GM12865 (cell line): Measurements from ENCODE around the gene SLC25A21.

Experiments
- DNase-seq: peaks from one replicate; pipeline ENCODE4 v3.0.0; 2010; ENCODE audit warnings: low read depth
- H3K4me3 ChIP-seq: 2 replicates; pipeline ENCODE4 v1.5.1; 2011; ENCODE audit warnings: mild to moderate bottlenecking, low read depth, low read length, control low read depth
- CTCF ChIP-seq: IDR thresholded peaks from 2 replicates; pipeline ENCODE4 v1.5.1; 2011; ENCODE audit warnings: low read length, control low read depth, low read depth, inconsistent platforms; ENCODE audit not compliant: insufficient read depth; ENCODE audit errors: missing control alignments

Gene SLC25A21

GRCh38 chr14:36676236-36676635 lies 496.2 kb downstream of the SLC25A21 start:
- no peak for TF ChIP-seq CTCF
- DNase-seq: no peak
- H3K4me3 ChIP-seq: no peak overlapping the region

- DNase-seq: no peak
- no peak for TF ChIP-seq CTCF
- no peak overlapping the region for H3K4me3 ChIP-seq
These were observed 496.8 kb downstream of the SLC25A21 start for GRCh38 chr14:36675581-36675980.

GRCh38 chr14:36674659-36675058 lies 497.7 kb downstream of the SLC25A21 start:
- no peak for DNase-seq
- H3K4me3 ChIP-seq: no peak overlapping the region
- no peak for TF ChIP-seq CTCF

- no peak overlapping the region for H3K4me3 ChIP-seq
- no peak for TF ChIP-seq CTCF
- DNase-seq: no peak
These were observed 500.3 kb downstream of the SLC25A21 start for GRCh38 chr14:36672095-36672494.

GRCh38 chr14:36671149-36671548 lies 501.3 kb downstream of the SLC25A21 start:
- no peak for DNase-seq
- H3K4me3 ChIP-seq: no peak overlapping the region
- TF ChIP-seq CTCF: no peak

GRCh38 chr14:36667679-36668078 lies 504.7 kb downstream of the SLC25A21 start:
- DNase-seq: no peak
- no peak overlapping the region for H3K4me3 ChIP-seq
- TF ChIP-seq CTCF: no peak

- TF ChIP-seq CTCF: no peak
- no peak overlapping the region for H3K4me3 ChIP-seq
These were observed 505.8 kb downstream of the SLC25A21 start for GRCh38 chr14:36666416-36667206.

More at GRCh38 chr14:36666416-36667206, 505.8 kb downstream of the SLC25A21 start:
- no peak for DNase-seq
